ENCODE measurements around the gene HOXC4.

HOXC4 gene

DNA sequence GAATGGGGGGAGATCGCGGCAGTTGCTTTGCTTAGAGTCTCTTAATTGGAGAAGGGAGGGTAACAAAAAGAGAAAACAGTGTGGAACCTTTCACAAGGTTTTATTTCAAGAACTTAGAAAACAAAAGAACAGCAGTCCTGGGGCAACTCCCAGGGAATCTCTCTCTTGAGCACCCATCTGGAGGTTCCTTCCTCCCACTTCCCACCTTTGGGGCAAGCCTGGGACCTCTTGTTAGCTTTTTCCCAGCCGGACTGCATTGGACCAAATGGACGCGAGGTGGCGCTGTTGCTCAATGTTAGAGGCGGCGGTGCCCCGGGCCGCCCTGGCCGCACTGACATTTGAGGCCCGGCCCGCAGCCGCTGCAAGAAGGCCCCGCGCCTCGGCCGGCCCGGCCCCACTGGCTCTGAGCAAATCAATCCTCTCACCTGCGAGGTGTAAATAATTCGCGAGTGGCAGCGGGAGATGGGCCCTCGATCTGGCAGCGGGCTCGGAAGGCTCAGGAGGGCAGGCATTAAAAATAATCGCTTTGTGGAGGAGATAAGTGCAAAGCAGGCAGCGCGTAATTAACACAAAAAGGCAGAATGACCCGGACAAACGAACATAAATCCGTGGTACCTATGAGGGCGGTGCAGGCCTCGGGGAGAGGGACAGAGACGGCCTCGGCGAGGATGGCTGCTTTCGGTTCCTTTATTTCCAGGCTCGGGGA lies 47.6 kb upstream of the HOXC4 start (continued):
- TF ChIP-seq ZBTB8A (tag by site-specific recombination; IDR thresholded peaks at IDR 0.05) (peak; percentile 79), ZNF155 (tag by site-specific recombination; IDR thresholded peaks at IDR 0.05) (no peak), ZSCAN16 (tag by site-specific recombination; IDR thresholded peaks at IDR 0.05) (no peak), OSR2 (tag by site-specific recombination; IDR thresholded peaks at IDR 0.05) (no peak), ZNF302 (tag by site-specific recombination; IDR thresholded peaks at IDR 0.05; ENCODE audit: low read depth) (no peak), GFI1B (tag by site-specific recombination; IDR thresholded peaks at IDR 0.05) (no peak), SP7 (tag by site-specific recombination; IDR thresholded peaks at IDR 0.05) (peak; percentile 54), ZNF26 (tag by site-specific recombination; IDR thresholded peaks at IDR 0.05) (no peak), ZNF169 (tag by site-specific recombination; IDR thresholded peaks at IDR 0.05) (no peak), ZNF660 (tag by site-specific recombination; IDR thresholded peaks at IDR 0.05) (peak; percentile 91), ZBTB10 (tag by site-specific recombination; IDR thresholded peaks at IDR 0.05) (no peak), ZNF223 (tag by site-specific recombination; IDR thresholded peaks at IDR 0.05) (no peak), ZEB2 (tag by site-specific recombination; IDR thresholded peaks at IDR 0.05) (peak; percentile 82), ZNF394 (tag by site-specific recombination; IDR thresholded peaks at IDR 0.05; ENCODE audit: borderline replicate concordance) (peak; percentile 36; the same call in 1 of the 2 replicates), ZNF626 (tag by site-specific recombination; IDR thresholded peaks at IDR 0.05) (no peak), ZFP41 (tag by site-specific recombination; IDR thresholded peaks at IDR 0.05; ENCODE audit: borderline replicate concordance) (no peak), ZNF518A (tag by site-specific recombination; conservative IDR thresholded peaks at IDR 0.05; ENCODE audit: low read depth) (no peak), ZNF610 (tag by site-specific recombination; IDR thresholded peaks at IDR 0.05; ENCODE audit: borderline replicate concordance) (no peak)
- TF ChIP-seq, protein P1, sequence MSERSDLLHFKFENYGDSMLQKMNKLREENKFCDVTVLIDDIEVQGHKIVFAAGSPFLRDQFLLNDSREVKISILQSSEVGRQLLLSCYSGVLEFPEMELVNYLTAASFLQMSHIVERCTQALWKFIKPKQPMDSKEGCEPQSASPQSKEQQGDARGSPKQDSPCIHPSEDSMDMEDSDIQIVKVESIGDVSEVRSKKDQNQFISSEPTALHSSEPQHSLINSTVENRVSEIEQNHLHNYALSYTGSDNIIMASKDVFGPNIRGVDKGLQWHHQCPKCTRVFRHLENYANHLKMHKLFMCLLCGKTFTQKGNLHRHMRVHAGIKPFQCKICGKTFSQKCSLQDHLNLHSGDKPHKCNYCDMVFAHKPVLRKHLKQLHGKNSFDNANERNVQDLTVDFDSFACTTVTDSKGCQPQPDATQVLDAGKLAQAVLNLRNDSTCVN (tag by site-specific recombination; optimal IDR thresholded peaks at IDR 0.05) = peak; percentile 26
- TF ChIP-seq, protein P2, sequence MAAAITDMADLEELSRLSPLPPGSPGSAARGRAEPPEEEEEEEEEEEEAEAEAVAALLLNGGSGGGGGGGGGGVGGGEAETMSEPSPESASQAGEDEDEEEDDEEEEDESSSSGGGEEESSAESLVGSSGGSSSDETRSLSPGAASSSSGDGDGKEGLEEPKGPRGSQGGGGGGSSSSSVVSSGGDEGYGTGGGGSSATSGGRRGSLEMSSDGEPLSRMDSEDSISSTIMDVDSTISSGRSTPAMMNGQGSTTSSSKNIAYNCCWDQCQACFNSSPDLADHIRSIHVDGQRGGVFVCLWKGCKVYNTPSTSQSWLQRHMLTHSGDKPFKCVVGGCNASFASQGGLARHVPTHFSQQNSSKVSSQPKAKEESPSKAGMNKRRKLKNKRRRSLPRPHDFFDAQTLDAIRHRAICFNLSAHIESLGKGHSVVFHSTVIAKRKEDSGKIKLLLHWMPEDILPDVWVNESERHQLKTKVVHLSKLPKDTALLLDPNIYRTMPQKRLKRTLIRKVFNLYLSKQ (tag by site-specific recombination; IDR thresholded peaks at IDR 0.05; ENCODE audit: borderline replicate concordance) = no peak
- TF ChIP-seq, protein P3, sequence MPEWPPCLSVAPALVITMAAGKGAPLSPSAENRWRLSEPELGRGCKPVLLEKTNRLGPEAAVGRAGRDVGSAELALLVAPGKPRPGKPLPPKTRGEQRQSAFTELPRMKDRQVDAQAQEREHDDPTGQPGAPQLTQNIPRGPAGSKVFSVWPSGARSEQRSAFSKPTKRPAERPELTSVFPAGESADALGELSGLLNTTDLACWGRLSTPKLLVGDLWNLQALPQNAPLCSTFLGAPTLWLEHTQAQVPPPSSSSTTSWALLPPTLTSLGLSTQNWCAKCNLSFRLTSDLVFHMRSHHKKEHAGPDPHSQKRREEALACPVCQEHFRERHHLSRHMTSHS (tag by site-specific recombination; IDR thresholded peaks at IDR 0.05) = no peak
- TF ChIP-seq, protein P4, sequence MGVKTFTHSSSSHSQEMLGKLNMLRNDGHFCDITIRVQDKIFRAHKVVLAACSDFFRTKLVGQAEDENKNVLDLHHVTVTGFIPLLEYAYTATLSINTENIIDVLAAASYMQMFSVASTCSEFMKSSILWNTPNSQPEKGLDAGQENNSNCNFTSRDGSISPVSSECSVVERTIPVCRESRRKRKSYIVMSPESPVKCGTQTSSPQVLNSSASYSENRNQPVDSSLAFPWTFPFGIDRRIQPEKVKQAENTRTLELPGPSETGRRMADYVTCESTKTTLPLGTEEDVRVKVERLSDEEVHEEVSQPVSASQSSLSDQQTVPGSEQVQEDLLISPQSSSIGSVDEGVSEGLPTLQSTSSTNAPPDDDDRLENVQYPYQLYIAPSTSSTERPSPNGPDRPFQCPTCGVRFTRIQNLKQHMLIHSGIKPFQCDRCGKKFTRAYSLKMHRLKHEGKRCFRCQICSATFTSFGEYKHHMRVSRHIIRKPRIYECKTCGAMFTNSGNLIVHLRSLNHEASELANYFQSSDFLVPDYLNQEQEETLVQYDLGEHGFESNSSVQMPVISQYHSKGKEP (tag by site-specific recombination; IDR thresholded peaks at IDR 0.05) = peak; percentile 59
- TF ChIP-seq, protein P5, sequence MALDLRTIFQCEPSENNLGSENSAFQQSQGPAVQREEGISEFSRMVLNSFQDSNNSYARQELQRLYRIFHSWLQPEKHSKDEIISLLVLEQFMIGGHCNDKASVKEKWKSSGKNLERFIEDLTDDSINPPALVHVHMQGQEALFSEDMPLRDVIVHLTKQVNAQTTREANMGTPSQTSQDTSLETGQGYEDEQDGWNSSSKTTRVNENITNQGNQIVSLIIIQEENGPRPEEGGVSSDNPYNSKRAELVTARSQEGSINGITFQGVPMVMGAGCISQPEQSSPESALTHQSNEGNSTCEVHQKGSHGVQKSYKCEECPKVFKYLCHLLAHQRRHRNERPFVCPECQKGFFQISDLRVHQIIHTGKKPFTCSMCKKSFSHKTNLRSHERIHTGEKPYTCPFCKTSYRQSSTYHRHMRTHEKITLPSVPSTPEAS (tag by site-specific recombination; IDR thresholded peaks at IDR 0.05) = no peak

Measured in HEK293 (cell line).